H9 (cell line): Measurements from ENCODE around the gene C1D. TPM values are rescaled to one million over a fixed set of nuclear protein-coding genes. Genes with fewer than 3 reads are reported as not detected.
"Not testable (repeated sequence)": the region's sequence is repeated elsewhere in the genome, so short reads cannot be mapped to it uniquely, and the experiment has no call there.

Experiments
- DNase-seq: peaks from one replicate; pipeline ENCODE4 v3.0.0-alpha.2; 2017
- H2AFZ ChIP-seq: one replicate; pipeline ENCODE4 v1.6.1; 2013; ENCODE audit warnings: mild to moderate bottlenecking, low read length, control low read depth, moderate library complexity
- H2AK5ac ChIP-seq: 2 replicates; pipeline ENCODE4 v1.6.1; 2013; ENCODE audit warnings: low read length, control low read depth, mixed read lengths; ENCODE audit not compliant: insufficient read length
- H2BK120ac ChIP-seq: one replicate; pipeline ENCODE4 v1.6.1; 2013; ENCODE audit warnings: low read depth, mild to moderate bottlenecking, low read length, control low read depth, inconsistent platforms; ENCODE audit not compliant: poor library complexity, severe bottlenecking
- H2BK12ac ChIP-seq: 2 replicates; pipeline ENCODE4 v1.6.1; 2013; ENCODE audit warnings: low read length, control low read depth, mixed read lengths, low read depth; ENCODE audit not compliant: insufficient read length
- H2BK15ac ChIP-seq: 2 replicates; pipeline ENCODE4 v1.6.1; 2013; ENCODE audit warnings: low read depth, low read length, control low read depth
- H2BK20ac ChIP-seq: one replicate; pipeline ENCODE4 v1.6.1; 2013; ENCODE audit warnings: low read depth, mild to moderate bottlenecking, low read length, control low read depth, inconsistent platforms; ENCODE audit not compliant: poor library complexity, severe bottlenecking
- H2BK5ac ChIP-seq: 2 replicates; pipeline ENCODE4 v1.6.1; 2013; ENCODE audit warnings: low read length, control low read depth, mixed read lengths; ENCODE audit not compliant: insufficient read length
- H3K14ac ChIP-seq: 2 replicates; pipeline ENCODE4 v1.6.1; 2013; ENCODE audit warnings: low read length, control low read depth; ENCODE audit not compliant: insufficient read depth
- H3K18ac ChIP-seq: 2 replicates; pipeline ENCODE4 v1.6.1; 2013; ENCODE audit warnings: low read depth, mild to moderate bottlenecking, mixed read lengths, low read length, control low read depth; ENCODE audit not compliant: insufficient read length
- H3K23ac ChIP-seq: 2 replicates; pipeline ENCODE4 v1.6.1; 2013; ENCODE audit warnings: low read length, control low read depth, mixed read lengths, low read depth; ENCODE audit not compliant: insufficient read length
- H3K23me2 ChIP-seq: 2 replicates; pipeline ENCODE4 v1.6.1; 2013; ENCODE audit warnings: low read depth, mild to moderate bottlenecking, mixed read lengths, low read length, control low read depth; ENCODE audit not compliant: insufficient read length, poor library complexity, severe bottlenecking
- H3K27ac ChIP-seq: 2 replicates; pipeline ENCODE4 v1.5.1; 2013; ENCODE audit warnings: low read length, control low read depth, mixed read lengths, low read depth; ENCODE audit not compliant: insufficient read length
- H3K27me3 ChIP-seq: 2 replicates; pipeline ENCODE4 v1.6.1; 2013; ENCODE audit warnings: low read length, control low read depth, inconsistent platforms; ENCODE audit not compliant: insufficient read depth
- H3K4ac ChIP-seq: 2 replicates; pipeline ENCODE4 v1.6.1; 2013; ENCODE audit warnings: low read depth, mild to moderate bottlenecking, control low read depth, inconsistent platforms, low read length, moderate library complexity
- H3K4me1 ChIP-seq: 2 replicates; pipeline ENCODE4 v1.6.1; 2013; ENCODE audit warnings: low read length, control low read depth, inconsistent platforms; ENCODE audit not compliant: insufficient read depth
- H3K4me2 ChIP-seq: 2 replicates; pipeline ENCODE4 v1.6.1; 2013; ENCODE audit warnings: low read length, control low read depth, mixed read lengths; ENCODE audit not compliant: insufficient read length, insufficient read depth
- H3K56ac ChIP-seq: 2 replicates; pipeline ENCODE4 v1.6.1; 2013; ENCODE audit warnings: low read depth, mild to moderate bottlenecking, mixed read lengths, low read length, control low read depth; ENCODE audit not compliant: insufficient read length
- H3K79me1 ChIP-seq: 2 replicates; pipeline ENCODE4 v1.6.1; 2013; ENCODE audit warnings: low read depth, mild to moderate bottlenecking, moderate library complexity, low read length, control low read depth, inconsistent platforms; ENCODE audit not compliant: insufficient read depth, poor library complexity, severe bottlenecking
- H3K79me2 ChIP-seq: 2 replicates; pipeline ENCODE4 v1.6.1; 2013; ENCODE audit warnings: low read length, control low read depth, inconsistent platforms; ENCODE audit not compliant: insufficient read depth
- H3K9ac ChIP-seq: 2 replicates; pipeline ENCODE4 v1.6.1; 2013; ENCODE audit warnings: low read length, control low read depth, mixed read lengths; ENCODE audit not compliant: insufficient read length; ENCODE audit errors: extremely low read depth
- H3K9me3 ChIP-seq: one replicate; pipeline ENCODE4 v1.6.1; 2013; ENCODE audit warnings: low read depth, low read length, inconsistent platforms; ENCODE audit not compliant: control insufficient read depth
- H3T11ph ChIP-seq: one replicate; pipeline ENCODE4 v1.6.1; 2013; ENCODE audit warnings: mild to moderate bottlenecking, low read length, control low read depth, inconsistent platforms
- H4K20me1 ChIP-seq: one replicate; pipeline ENCODE4 v1.6.1; 2013; ENCODE audit not compliant: control insufficient read depth, insufficient read length, insufficient read depth
- H4K5ac ChIP-seq: 2 replicates; pipeline ENCODE4 v1.6.1; 2013; ENCODE audit warnings: low read depth, mild to moderate bottlenecking, mixed read lengths, low read length, control low read depth; ENCODE audit not compliant: insufficient read length
- H4K8ac ChIP-seq: replicated peaks from 2 replicates; pipeline ENCODE4 v1.6.1; 2013; ENCODE audit warnings: low read length, control low read depth, mixed read lengths, low read depth; ENCODE audit not compliant: insufficient read length
- H4K91ac ChIP-seq: 2 replicates; pipeline ENCODE4 v1.6.1; 2013; ENCODE audit warnings: low read depth, mild to moderate bottlenecking, moderate library complexity, mixed read lengths, low read length, control low read depth; ENCODE audit not compliant: insufficient read length
- H3K27ac Mint-ChIP-seq, 3 experiments: 2 replicates in 2 of 3; 3 replicates in 1 of 3; pipeline ENCODE4 v1.8.0; 2020 to 2021; ENCODE audit warnings: mixed read lengths in 3 of 3, mild to moderate bottlenecking in 1 of 3, moderate library complexity in 1 of 3
- H3K27me3 Mint-ChIP-seq: 2 replicates; pipeline ENCODE4 v1.8.0; 2021; ENCODE audit warnings: low read depth, mild to moderate bottlenecking, moderate library complexity, mixed read lengths
- H3K36me3 Mint-ChIP-seq, 3 experiments: 2 replicates in 2 of 3; 3 replicates in 1 of 3; pipeline ENCODE4 v1.8.0; 2020 to 2021; ENCODE audit warnings: low read depth in 3 of 3, mixed read lengths in 3 of 3; ENCODE audit not compliant: insufficient read depth in 1 of 3
- H3K4me1 Mint-ChIP-seq, 2 experiments: 2 replicates each; pipeline ENCODE4 v1.8.0; 2020; ENCODE audit warnings: mixed read lengths in 2 of 2
- H3K4me3 Mint-ChIP-seq, 2 experiments: 2 replicates in 1 of 2; 3 replicates in 1 of 2; pipeline ENCODE4 v1.8.0; 2020 to 2021; ENCODE audit warnings: mild to moderate bottlenecking in 2 of 2, mixed read lengths in 2 of 2, moderate library complexity in 1 of 2
- H3K9me3 Mint-ChIP-seq, 2 experiments: 2 replicates in 1 of 2; 3 replicates in 1 of 2; pipeline ENCODE4 v1.8.0; 2020; ENCODE audit warnings: mild to moderate bottlenecking in 2 of 2, mixed read lengths in 2 of 2, moderate library complexity in 1 of 2
- CTCF ChIP-seq: fragments of 200-600 bp; sonication (generic); conservative IDR thresholded peaks from 3 replicates; pipeline ENCODE4 v1.8.0; 2021; ENCODE audit warnings: antibody characterized with exemption, mild to moderate bottlenecking
- WGBS: extraction: QIAGEN DNeasy Blood & Tissue Kit; methylation state at CpG from one replicate; pipeline ENCODE4 v1.1.7; 2013; ENCODE audit warnings: missing lambda C conversion rate, low lambda C conversion rate, mixed read lengths; ENCODE audit not compliant: insufficient read length; ENCODE audit errors: extremely low coverage; 5-methylcytosine and 5-hydroxymethylcytosine counted together
- total RNA-seq: library from RNA; stranded (reverse); gene quantifications from 2 replicates; pipeline ENCODE4 v1.2.1, GENCODE V29; 2021

C1D gene
- total RNA-seq, 1 experiment from 2014 or later = 19.7 TPM

- H2AK5ac ChIP-seq = no peak overlapping the region
- no peak overlapping the region for H4K91ac ChIP-seq
- no peak for DNase-seq
- H2BK120ac ChIP-seq = no peak overlapping the region
- H2AFZ ChIP-seq = no peak overlapping the region
- H3K79me1 ChIP-seq = no peaks in the 10 kb centered on the region
- H3K56ac ChIP-seq = no peak overlapping the region
- H2BK15ac ChIP-seq = no peak overlapping the region
- H3K4me1 Mint-ChIP-seq = no peaks in the 10 kb centered on the region
- no peaks in the 10 kb centered on the region for H3K79me2 ChIP-seq
- no CpG with 5 or more reads among the region's 1 CpG for WGBS
- H3K4ac ChIP-seq = no peak overlapping the region
- no peak overlapping the region for H3K27ac ChIP-seq
- no peak overlapping the region for H3K14ac ChIP-seq
- H4K20me1 ChIP-seq = no peaks in the 10 kb centered on the region
- no peak overlapping the region for H3K9ac ChIP-seq
- H3K4me1 ChIP-seq = no peaks in the 10 kb centered on the region
- H2BK12ac ChIP-seq = no peak overlapping the region
- no peak overlapping the region for H3T11ph ChIP-seq
- H3K9me3 ChIP-seq = no peaks in the 10 kb centered on the region
- no peaks in the 10 kb centered on the region for H3K27me3 ChIP-seq
- no peak overlapping the region for H4K5ac ChIP-seq
- no peak overlapping the region for H3K23ac ChIP-seq
- H3K9me3 Mint-ChIP-seq = peaks cover 10 to 11% of the 10 kb centered on the region in 2 experiments; a peak in 3 of 5 replicates
- H4K8ac ChIP-seq = no peak overlapping the region
- no peaks in the 10 kb centered on the region for H3K23me2 ChIP-seq
- no peak overlapping the region for H3K4me3 Mint-ChIP-seq
- H3K27me3 Mint-ChIP-seq = peaks cover 6% of the 10 kb centered on the region
- H3K4me2 ChIP-seq = no peak overlapping the region
- no peak overlapping the region for H3K18ac ChIP-seq
- no peak overlapping the region for H2BK5ac ChIP-seq
- peaks cover 0 to 5% (median 0%) of the 10 kb centered on the region in 3 experiments; a peak in 1 of 7 replicates for H3K36me3 Mint-ChIP-seq
- H3K27ac Mint-ChIP-seq = no peak overlapping the region
- H2BK20ac ChIP-seq = no peak overlapping the region
- no peak for TF ChIP-seq CTCF
These were observed 68.1 kb downstream of the C1D start for GRCh38 chr2:67994716-67995115.

- H3K9me3 Mint-ChIP-seq = peaks cover 10 to 11% of the 10 kb centered on the region in 2 experiments; a peak in 3 of 5 replicates
- H3K27ac Mint-ChIP-seq, H3K4me1 ChIP-seq, H3K4me1 Mint-ChIP-seq, H3K4me2 ChIP-seq, H4K20me1 ChIP-seq, H3K36me3 Mint-ChIP-seq, H3K18ac ChIP-seq, H3K9ac ChIP-seq, H3K14ac ChIP-seq, H3K9me3 ChIP-seq, H2BK120ac ChIP-seq, H3K56ac ChIP-seq, H3K79me2 ChIP-seq, H2BK5ac ChIP-seq, H3K23ac ChIP-seq, H3T11ph ChIP-seq, H4K5ac ChIP-seq, H3K27me3 ChIP-seq, H2BK15ac ChIP-seq, H3K79me1 ChIP-seq, H2AK5ac ChIP-seq, H3K23me2 ChIP-seq, H4K91ac ChIP-seq, H4K8ac ChIP-seq, H3K27ac ChIP-seq, H2AFZ ChIP-seq, H3K4me3 Mint-ChIP-seq, H2BK20ac ChIP-seq, DNase-seq, H3K4ac ChIP-seq, H2BK12ac ChIP-seq, H3K27me3 Mint-ChIP-seq: not testable (repeated sequence)
- WGBS = no CpG with 5 or more reads among the region's 3 CpGs
These were observed 68.7 kb downstream of the C1D start for GRCh38 chr2:67994069-67994468.
